Neural cell (in vitro differentiated cells): ENCODE data around the gene TMBIM6. TPM values are rescaled to one million over a fixed set of nuclear protein-coding genes. Genes with fewer than 3 reads are reported as not detected.

Source experiments
- polyA plus RNA-seq: library from polyadenylated mRNA; depleted of rRNA; stranded (reverse); fragments of >200 nt; gene quantifications from 2 replicates; pipeline ENCODE4 v1.2.3, GENCODE V29; 2014
- small RNA-seq, 3 experiments: library from RNA; depleted of rRNA; stranded (forward); fragments of <200 nt; gene quantifications; one replicate each; pipeline ENCODE3, GENCODE V24; 2012

TMBIM6 gene
- polyA plus RNA-seq, 1 donor from 2014 or later: 308 TPM

Small RNA genes within 50 kb of the gene (small RNA-seq; reads per million reads assigned to genes)
- gene AC020612.2 (0 reads per million in 3 experiments), gene LSM6P2 (0 reads per million in 3 experiments)

Other genes with a start within 250 kb of the TMBIM6 start
- 0.63 and 3.0 TPM in 2 replicates for gene KCNH3, start 202.5 kb upstream of the TMBIM6 start, polyA plus RNA-seq
- gene MCRS1, start 173.4 kb upstream of the TMBIM6 start, polyA plus RNA-seq: 109 and 112 TPM in 2 replicates
- not detected in 2 replicates for gene FAM186B, start 135.9 kb upstream of the TMBIM6 start, polyA plus RNA-seq
- gene PRPF40B, start 118.0 kb upstream of the TMBIM6 start, polyA plus RNA-seq: 42.0 and 48.4 TPM in 2 replicates
- gene FMNL3, start 34.2 kb upstream of the TMBIM6 start, polyA plus RNA-seq: 5.1 and 9.3 TPM in 2 replicates
- 6.2 and 6.5 TPM in 2 replicates for gene NCKAP5L, start 86.9 kb downstream of the TMBIM6 start, polyA plus RNA-seq
- 10.0 and 11.0 TPM in 2 replicates for gene BCDIN3D, start 101.5 kb downstream of the TMBIM6 start, polyA plus RNA-seq
- gene FAIM2, start 162.3 kb downstream of the TMBIM6 start, polyA plus RNA-seq: 4.0 and 5.3 TPM in 2 replicates
- gene AQP2, start 209.2 kb downstream of the TMBIM6 start, polyA plus RNA-seq: not detected in 2 replicates
- not detected in 2 replicates for gene AQP5, start 220.3 kb downstream of the TMBIM6 start, polyA plus RNA-seq
- gene AQP6, start 231.4 kb downstream of the TMBIM6 start, polyA plus RNA-seq: not detected in 2 replicates